ENCODE results near the gene SDCCAG8.

DNA sequence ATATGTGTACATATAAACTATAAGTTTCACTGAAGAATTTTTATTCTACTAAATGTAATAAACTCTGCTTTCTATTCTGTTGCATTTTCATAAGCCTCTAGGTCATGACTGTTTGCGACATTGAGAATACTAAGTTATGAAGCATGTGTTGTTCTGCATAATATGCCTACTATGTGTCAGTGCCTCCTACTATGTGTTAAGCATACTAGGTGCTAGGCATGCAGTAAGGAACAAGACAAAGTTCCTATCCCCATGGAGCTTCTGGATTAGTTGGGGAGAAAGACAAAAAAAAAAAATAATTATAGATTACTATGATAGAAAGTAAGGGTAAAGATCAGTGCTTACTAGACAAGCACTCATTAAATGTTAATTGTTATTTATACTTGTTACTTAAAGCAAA, 1.3 kb downstream of the SDCCAG8 start:
- TF ChIP-seq, protein P1, sequence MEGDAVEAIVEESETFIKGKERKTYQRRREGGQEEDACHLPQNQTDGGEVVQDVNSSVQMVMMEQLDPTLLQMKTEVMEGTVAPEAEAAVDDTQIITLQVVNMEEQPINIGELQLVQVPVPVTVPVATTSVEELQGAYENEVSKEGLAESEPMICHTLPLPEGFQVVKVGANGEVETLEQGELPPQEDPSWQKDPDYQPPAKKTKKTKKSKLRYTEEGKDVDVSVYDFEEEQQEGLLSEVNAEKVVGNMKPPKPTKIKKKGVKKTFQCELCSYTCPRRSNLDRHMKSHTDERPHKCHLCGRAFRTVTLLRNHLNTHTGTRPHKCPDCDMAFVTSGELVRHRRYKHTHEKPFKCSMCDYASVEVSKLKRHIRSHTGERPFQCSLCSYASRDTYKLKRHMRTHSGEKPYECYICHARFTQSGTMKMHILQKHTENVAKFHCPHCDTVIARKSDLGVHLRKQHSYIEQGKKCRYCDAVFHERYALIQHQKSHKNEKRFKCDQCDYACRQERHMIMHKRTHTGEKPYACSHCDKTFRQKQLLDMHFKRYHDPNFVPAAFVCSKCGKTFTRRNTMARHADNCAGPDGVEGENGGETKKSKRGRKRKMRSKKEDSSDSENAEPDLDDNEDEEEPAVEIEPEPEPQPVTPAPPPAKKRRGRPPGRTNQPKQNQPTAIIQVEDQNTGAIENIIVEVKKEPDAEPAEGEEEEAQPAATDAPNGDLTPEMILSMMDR (IDR thresholded peaks at IDR 0.05) = no peak
- TF ChIP-seq POLR2A (IDR thresholded peaks at IDR 0.05) = no peak
- no peak for TF ChIP-seq POLR2AphosphoS5 (IDR thresholded peaks at IDR 0.05)
